C4-2B (cell line): ENCODE results near the gene TNS2.

Experiments used
- H3K27ac ChIP-seq: fragments of 450-650 bp; 2 replicates; pipeline ENCODE4 v1.5.1; 2017
- CTCF ChIP-seq: fragments of 450-650 bp; conservative IDR thresholded peaks from 2 replicates; pipeline ENCODE4 v1.5.1; 2017; ENCODE audit warnings: mild to moderate bottlenecking
- ZFX ChIP-seq: fragments of 450-650 bp; IDR thresholded peaks from 2 replicates; pipeline ENCODE4 v1.6.1; 2017

The TNS2 gene

GRCh38 chr12:53045696-53046045 is 4.2 kb upstream of the TNS2 start:
- TF ChIP-seq CTCF = no peak
- TF ChIP-seq ZFX = no peak
- no peak overlapping the region for H3K27ac ChIP-seq

GRCh38 chr12:53046655-53047220 is 3.1 kb upstream of the TNS2 start:
- TF ChIP-seq ZFX (no peak), CTCF (no peak)
- peak overlapping the region; percentile 96 for H3K27ac ChIP-seq

GRCh38 chr12:53047221-53048032 is 2.4 kb upstream of the TNS2 start:
- TF ChIP-seq ZFX (peak; percentile 54), CTCF (peak; percentile 93)
- H3K27ac ChIP-seq = peak overlapping the region; percentile 96

GRCh38 chr12:53048033-53048779 is 1.7 kb upstream of the TNS2 start:
- TF ChIP-seq ZFX (no peak; the same call in 1 of the 2 replicates), CTCF (peak; percentile 59)
- peak overlapping the region; percentile 96 for H3K27ac ChIP-seq

GRCh38 chr12:53048780-53049401 is 974 bp upstream of the TNS2 start:
- H3K27ac ChIP-seq = peak overlapping the region; percentile 96

GRCh38 chr12:53050426-53051057 is 677 bp downstream of the TNS2 start:
- peak overlapping the region; percentile 96 for H3K27ac ChIP-seq
- no peak for TF ChIP-seq CTCF
- TF ChIP-seq ZFX = no peak

More at GRCh38 chr12:53048780-53049401, 974 bp upstream of the TNS2 start:
- TF ChIP-seq ZFX (peak; percentile 76), CTCF (peak; percentile 30)
